ENCODE measurements around the gene KRT33B. TPM values are rescaled to one million over a fixed set of nuclear protein-coding genes. Genes with fewer than 3 reads are reported as not detected.
A peak's percentile ranks its signal among the peaks of the same experiment; 100 is the strongest.
"Not testable (repeated sequence)": the region's sequence is repeated elsewhere in the genome, so short reads cannot be mapped to it uniquely, and the experiment has no call there.

Gene KRT33B
- not detected in 2 replicates for total RNA-seq

DNA sequence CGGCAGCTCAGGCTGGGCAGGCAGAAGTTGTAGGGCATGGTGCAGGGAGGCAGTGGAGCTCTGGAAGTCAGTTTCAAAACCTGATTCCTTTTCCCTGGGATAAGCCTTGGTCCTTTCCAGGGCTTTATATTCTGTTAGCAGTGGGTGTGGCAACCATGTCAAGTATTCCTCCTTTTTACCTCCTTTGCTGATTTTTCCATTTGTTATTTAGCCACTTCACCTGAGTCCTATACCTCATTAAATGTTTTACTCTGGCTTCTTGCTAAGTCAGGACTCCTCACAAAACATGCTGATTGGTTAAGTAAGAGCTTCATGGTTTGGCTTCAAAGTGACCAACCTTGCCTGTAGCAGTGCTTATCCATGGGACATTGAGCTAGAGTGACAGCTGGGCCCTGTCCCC is at the start of gene KRT33B:
TSS of gene KRT33B (minus strand) at position 101 of the 400 bp plus-strand sequence. CDS start at position 38, 63 bp downstream.
- no peak for DNase-seq

DNA sequence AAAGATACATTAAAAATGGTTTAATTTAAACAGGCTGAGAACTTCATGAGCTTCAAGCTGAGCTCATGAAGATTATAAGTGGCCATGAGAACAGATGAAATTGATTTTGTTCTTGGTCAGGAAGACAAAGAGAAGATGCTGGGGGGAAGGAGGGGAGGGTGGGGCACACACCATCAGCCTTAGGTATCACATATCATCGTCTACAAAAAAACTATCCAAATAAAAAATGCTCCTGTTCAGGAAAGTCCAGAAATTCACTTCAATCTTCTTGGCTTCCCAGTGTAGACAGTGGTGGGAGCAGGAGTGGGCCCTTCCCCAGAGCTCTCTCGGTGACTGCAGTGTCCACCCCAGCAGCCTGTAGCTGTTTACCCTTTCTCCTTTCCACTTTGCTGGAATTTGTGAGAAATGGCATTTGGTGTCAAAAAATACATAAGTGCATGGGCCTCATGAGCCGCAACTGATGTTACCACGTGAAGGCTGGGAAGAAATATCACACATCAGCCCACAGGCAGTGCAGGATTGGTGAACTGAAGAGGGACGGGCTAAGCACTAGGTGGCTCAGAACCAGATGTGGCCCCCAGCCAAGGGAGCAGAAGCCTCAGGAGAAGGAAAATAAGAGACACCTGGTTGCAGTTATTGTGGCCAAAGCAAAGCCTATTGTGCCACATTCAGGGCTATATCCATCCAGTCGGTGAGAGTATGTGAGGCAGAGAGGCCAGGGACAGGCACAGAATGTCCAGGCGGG is 48.7 kb upstream of the KRT33B start:
- no peak for DNase-seq

DNA sequence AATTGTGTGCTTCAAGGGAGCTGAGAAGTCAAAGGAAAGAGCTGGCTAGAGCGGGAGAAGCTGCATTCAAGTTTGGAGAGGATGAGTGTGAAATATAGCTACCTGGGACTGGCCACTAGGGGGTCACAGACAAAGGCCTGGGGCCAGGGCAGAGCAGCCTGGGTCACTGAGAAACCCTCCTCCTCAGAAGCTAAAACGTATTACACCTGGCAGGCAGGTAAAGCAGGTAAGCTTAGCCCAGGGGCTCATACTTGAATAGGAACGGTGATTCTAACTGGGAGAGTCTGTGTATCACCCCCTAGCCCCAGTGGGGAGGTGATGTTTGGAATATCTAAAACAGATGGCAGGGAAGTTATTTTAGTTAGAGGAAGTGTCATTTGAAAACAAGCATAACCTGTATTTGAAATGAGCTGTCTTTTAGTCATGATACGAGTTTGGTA is 48.0 kb upstream of the KRT33B start:
- no peak for DNase-seq

DNA sequence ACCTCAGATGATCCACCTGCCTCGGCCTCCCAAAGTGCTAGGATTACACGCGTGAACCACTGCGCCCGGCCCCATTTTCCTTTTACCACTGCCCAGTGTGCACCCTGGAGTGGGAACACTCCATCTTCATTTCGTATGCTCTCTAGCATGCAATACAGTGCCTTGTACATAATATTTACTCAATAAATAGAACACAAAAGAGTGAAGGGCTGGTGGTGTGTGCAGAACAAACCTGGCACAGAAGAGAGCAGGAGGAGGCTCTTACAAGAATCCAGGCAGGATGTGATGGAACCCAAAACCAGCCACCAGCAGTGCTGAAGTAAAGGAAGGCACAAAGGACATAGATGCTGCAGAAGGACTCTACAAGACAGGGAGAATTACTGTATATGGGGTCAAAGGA is 47.5 kb upstream of the KRT33B start:
- DNase-seq: no peak

DNA sequence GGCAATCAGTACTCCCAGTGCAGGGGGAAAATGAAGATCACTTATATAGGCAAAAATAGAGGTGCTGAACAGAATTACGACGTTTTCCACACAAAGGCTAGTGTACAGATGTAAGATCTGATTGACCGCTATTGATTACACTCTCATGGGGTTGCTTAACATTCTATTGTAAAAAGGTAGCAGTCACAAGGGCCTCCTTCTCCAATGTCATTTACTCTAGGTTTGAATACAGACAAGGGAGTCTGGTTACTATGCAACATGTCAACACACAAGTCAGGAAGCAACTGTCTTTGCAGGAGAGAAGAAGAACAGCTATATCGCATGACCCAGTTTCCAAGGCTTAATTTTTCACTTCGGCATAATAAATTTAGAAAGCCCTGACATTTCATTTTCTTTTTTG is 46.9 kb upstream of the KRT33B start:
- no peak for DNase-seq

DNA sequence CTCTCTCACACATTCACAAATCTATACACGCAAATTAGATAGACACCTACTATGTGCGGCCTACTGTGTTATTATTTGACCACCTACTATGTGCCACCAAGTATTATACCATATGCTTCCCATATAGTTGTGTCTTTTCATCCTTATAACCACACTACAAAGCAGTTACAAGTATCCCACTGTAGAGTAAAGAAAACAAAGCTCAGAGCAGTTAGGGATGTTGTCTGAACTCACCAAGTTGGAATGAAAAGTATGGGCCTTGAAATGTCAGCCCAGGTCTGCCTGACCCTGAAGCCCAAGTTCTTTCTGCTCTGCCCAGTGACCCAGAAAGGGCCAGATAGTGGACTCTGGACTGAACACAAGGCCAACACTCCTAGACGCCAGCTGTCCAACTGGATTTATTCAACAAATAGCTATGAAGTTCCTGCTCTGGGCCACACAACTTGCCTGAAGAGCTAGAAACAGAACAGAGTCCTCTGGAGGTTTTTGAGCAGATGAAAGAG is 46.3 kb upstream of the KRT33B start:
- no peak for DNase-seq

DNA sequence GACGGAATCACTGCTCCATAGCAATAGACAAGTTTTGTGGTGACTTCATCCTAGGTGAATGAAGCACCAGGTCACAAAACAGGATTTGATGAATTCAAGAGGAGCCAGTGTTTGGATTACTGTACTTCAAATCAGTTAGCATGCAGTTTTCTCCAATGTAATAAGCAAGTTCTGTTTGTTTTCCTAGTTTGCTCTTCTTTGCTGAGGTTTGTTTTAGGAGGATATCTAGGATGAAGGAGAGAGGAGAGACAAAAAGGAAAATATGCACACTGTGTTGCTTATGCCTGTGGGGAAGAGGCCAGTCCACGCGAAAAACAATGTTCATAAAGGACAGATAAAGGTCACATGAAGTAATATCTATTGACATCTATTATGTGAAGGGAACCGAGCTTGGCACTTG is 45.8 kb upstream of the KRT33B start:
- no peak for DNase-seq

DNA sequence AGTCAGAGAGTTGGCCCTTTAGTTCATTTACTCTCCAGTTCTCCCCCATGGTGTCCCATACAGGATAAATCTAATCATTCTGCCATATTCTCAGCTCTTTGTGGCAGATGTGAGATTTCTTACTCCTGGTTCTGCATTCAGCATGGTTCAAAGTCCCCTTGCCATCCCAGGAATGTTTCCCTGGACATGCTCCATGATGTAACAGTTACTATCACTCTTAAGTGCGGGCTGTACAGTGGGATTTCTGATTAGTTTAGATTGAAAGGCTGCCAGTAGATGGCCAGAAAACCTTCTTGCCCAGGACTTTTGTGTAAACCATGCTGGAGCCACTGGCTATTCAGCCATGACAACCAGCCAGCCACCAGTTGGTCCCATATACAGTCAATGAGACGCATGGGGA is 44.4 kb upstream of the KRT33B start:
- no peak for DNase-seq

DNA sequence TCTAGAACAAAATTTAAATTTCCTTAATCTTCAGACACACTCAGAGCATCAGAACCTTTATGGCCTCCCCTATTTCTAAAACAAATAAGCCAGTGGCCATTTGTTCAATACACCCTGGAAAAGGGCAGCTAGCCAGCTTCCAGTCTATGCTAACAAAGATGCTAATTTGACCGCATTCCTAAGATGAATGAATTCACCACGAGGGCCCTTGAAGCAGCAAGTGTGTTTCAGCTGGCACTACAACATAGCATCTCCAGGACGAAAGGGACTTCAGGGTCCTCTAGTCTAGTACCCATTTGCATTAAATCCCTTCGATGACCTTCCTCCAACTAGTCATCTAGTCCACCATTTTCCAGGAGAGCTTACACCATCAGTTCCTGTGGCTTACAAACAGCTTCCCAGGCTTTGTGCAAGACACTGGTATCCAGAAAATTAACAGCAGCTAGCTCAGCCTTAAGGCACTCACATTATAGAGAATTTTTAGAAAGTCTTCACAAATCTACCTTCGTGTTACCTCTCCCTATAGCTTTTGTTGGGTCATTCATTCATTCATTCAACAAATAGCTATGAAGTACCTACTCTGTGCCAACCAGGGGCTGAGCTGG is 43.8 kb upstream of the KRT33B start:
- no peak for DNase-seq

DNA sequence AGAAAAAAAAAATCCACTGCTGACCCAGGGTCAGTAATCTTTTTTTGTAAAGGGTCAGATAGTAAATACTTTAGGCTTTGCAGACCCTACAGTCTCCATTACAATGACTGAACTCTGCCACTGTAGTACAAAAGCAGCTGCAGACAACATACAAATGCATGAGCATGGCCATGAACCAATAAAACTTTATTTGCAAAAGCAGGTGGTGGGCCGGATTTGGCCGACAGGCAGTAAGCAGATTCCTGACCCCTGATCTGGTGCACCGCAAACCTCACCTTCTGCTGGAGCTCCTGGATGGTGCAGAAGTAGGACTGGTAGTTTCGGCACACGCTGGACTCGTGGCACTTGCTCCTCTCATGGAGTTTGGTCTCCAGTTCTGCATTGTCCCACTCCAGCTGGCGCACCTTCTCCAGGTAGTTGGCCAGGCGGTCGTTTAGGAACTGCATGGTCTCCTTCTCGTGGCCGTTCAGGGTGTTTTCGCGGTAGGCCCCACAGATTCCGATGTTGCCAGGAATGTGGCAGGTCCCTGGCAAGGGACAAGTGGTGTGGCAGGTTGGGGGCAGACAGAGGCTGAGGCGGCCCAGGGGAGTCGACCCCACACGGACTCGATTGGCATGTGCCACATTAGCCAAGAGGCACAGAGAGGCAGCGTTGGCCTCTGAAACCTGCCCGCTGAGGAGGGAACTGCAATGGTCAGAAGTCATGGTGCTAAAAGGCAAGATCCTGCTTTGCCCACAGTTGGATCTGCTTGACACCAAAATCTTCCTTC is 41.6 kb upstream of the KRT33B start:
- DNase-seq: no peak

DNA sequence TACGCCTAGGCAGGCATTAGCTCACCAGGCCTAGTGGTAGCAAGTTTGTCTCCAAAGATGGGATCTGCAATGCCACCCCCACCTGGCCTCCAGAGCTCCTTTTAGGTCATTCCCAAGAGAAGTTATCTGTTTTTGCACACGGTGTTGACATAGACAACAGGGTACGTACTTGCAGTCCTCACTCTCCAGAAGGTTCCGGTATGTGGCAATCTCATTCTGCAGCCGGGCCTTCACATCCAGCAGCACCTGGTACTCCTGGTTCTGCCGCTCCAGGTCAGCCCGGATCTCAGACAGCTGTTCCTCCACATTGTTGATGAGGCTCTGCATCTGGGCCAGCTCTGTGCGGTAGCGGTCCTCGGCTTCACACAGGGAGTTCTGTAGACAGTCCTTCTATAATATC is 37.6 kb upstream of the KRT33B start:
- no peak for DNase-seq

DNA sequence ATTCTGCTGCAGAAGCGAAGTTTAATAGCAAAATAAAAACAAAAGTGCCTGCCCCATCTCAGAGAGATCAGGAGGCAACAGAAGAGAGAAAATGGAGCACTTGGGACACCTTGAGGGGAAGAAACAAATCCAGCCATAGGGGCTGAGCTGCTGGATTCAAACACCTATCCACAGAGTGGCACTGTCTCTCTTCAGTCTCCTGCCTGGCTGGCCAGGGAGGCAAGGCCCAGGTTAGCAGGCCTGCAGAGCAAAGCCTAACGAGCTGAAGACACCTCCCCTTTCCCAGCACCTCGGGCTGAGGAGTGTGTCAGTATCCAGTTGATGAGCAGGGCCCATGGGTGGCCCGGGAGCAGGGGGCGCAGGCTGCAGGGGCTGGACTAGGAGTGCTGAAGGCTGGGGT is 36.6 kb upstream of the KRT33B start:
- no peak for DNase-seq

DNA sequence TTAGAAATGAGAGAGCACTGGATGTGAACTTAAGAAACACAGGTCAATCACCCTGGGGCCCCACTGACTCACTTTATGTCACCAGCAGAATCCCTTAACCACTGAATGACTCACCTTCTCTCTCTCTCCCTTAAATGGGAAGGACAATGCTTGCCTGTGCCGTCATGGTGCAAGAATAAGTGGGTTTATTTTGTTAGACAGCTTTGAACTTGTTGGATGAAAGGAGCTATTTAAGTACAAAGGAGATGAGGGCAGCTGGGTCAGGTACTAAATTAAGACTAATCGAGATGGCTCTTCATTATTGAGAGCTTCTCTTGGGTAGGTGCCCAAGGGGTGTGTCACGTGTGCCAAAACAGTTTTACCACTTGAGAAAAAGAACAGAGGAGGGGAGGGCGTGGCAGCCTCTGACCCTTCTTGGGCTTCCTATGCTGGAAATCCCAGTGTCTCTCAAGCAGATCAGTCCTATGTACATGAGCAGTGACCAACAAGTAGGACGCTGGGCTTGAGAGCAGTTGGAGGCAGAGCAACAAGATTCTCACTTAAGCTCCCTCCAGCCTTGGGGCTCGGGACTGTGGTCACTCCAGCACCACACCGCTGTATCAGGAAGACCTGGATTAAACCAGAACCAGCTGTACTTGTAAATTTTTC is 34.5 kb upstream of the KRT33B start:
- DNase-seq: peak; percentile 71

DNA sequence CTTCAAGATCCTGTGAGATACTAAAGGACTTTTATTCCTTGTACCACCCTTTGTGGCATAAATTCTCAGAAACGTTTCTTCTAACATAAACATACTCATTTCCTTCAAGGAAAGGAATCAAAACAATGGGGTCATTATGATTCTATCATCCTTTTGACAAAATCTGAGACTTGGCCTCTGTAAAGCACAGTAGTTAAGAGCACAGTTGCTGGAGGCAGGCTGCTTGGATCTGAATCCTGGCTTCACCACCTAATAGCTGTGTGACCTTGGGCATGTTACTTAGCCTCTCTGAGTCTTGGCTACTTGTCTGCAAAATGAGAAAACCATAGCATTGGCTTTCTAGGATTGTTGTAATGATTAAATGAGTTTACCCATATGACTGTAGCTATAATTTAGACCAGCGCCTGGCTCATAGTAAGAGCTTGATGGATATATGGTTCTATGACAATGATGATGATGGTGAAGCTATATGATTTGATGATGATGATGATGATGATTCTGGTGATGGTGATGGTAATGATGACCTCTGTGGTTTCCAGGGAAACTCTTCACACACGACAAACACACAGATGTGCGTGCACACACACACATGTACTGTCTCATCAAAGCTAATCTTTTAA is 33.9 kb upstream of the KRT33B start:
- DNase-seq: peak; percentile 64

DNA sequence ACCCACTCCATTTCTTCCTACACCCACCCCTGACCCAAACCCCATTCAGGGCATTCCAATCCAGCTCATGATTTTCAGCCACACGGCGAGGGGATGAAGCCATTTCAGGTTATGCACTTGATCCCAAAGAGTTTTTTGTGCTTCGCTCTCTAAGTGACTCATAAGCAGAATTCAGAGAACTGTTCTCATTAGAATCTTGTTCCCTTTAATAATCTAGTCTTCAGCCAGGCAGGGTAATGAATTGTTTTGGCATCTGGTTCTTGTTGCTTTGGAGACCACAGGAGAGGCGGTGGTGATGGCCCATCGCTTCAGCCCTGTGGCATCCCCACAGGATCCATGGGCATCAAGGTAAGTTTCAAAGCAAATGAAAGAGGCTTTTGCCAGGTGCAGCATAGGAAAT is 32.5 kb upstream of the KRT33B start:
- DNase-seq: no peak

DNA sequence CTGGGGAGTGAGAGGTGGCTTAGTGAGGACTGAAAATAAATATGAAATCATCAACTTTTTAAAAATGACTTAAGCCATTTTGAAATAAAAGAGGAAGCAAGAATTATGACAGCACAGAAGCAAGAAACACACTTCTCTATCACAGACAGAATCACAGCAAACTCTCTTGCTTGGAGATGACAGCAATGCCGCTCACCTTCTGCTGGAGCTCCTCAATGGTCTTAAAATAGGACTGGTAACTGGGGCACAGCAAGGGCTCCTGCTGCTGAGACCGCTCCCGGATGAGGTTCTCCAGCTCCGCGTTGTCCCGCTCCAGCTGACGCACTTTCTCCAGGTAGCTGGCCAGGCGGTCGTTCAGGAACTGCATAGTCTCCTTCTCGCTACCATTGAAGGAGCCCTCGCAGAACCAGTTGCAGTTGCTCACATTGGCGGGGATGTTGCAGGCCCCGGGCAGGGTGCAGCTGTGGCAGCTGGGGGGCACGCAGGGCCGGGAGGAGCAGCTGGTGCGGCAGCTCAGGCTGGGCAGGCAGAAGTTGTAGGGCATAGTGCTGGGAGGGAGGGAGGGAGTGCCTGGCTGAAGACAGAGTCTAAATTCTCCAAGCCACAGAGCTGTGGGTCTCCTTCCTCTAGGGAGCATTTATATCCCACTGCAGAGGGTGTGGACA is 27.5 kb upstream of the KRT33B start, which contains the start of gene KRT31:
TSS of gene KRT31 (minus strand) at position 613 of the 665 bp plus-strand sequence. CDS start at position 544, 69 bp downstream.
- no peak for DNase-seq

DNA sequence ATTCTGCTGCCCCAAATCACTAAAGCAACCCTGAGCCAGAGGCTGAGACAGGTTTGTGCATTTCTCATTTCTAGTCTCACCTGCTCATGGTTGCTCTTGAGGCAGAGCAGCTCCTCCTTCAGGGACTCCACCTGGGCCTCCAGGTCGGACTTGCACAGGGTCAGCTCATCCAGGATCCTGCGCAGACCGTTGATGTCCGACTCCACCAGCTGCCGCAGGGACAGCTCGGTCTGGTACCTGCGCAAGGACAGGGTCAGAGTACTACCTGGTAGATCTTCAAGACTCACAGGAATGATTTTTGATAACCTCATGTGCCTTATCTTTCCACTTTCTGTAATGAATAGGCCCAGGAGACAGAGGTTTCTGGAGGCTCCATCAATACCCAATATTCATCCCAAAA is 26.7 kb upstream of the KRT33B start:
- no peak for DNase-seq

DNA sequence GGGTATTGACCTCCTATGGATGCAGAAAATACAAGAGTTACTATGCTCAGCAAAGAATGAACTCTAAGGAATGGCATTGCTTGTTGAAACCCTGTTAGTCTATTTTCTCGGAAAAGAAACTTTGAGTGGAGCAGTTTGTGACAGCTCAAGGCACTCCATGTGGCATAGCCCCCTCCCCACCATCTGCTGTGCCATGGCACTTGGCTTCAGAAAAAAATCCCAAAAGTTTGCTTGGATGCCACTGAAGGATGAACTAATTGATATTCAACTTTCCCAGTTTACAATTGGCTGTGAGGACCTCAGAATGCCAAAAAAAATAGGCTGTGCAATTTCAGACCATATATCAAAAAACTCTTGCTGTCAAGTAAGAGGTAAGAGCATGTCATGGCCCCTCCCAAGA is 26.0 kb upstream of the KRT33B start:
- no peak for DNase-seq

DNA sequence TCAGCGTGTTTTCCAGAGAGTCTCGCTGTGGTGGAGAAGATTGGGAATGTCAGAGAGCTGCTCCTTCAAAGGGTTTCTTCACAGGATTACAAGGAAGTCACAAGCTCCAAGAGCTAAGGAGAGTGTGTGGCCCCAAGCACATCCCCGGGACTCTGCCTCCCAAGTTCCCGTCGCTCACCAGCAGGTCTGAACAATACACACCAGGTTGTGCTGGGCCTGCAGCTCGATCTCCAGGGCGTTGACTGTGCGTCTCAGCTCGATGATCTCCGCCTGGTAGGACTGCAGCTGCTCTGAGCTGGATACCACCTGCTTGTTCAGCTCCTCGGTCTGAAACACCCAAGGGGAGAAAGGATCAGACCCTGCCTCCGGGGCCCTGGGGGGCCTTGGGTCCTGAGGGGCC is 25.4 kb upstream of the KRT33B start:
- not testable (repeated sequence) for DNase-seq

DNA sequence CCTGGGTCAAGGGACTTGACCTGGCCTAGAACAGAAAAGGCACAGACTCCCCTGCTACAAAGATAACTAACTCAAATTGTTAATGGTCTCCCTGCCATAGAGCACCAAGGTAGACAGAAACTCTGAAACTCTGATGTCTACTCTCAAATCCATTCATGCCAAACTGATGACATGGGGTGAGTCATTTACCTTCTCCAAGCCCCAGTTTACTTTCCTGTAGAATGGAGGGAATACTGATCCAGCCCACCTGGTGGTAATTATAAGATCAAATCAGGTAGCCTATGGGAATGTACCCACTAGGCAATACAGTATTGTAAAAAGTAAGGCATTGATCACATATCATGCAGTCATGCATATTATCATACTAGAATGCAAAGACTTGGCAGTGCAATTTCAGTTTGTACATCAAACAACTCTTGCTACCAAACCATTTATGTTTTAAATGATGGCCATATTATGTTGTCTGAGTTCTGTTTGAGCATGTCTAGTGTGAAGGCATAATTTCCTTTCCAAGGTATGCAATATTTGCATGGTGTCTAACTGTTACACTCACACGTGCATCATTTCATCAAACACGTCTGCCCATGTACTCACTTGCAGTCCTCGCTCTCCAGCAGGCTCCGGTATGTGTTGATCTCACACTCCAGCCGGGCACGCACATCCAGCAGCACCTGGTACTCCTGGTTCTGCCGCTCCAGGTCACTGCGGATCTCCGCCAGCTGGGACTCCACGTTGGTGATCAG is 24.8 kb upstream of the KRT33B start:
- no peak for DNase-seq

DNA sequence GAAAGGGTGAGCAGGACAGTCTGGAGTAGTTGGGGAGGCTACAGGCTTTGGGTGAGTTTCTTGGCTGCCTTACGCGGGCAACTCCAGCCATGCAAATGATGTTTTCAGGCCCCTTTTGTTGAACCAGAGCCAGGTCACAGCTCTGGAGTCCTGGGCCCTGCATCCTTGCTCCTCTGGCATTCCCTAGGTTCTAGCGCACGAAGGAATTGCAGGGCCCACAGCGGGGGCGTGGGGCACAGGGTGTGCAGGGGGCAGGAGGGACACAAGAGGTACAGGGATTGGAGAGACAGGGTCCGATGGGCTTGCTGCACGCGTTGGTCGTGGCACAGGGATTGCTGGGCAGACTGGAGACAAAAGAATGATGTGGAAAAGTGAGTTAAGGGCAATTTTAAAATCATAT is 24.2 kb upstream of the KRT33B start:
- no peak for DNase-seq
